Measurements from ENCODE around the gene RRAS2.

The RRAS2 gene

DNA sequence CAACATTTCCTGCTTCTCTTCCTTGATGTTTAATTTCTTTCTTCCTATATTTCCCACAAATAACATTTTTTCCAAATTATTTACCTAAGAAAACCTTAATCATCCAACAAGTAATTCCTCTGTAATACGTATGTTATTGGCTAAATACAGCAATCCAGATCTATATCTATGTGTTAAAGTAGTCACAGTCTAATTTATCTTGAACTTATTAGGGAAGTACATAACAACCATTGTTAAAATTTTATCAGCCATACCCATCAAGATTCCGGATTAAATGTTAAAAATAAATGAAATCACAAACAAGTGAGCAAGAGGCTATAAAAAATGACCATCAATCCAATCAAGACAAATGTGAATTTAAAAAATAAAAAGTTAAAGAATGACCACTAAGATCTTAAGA lies 36.5 kb downstream of the RRAS2 start:
- Histone ChIP-seq H3K4me1 (ENCODE audit: insufficient read depth, poor library complexity, severe bottlenecking) (peaks cover 36% of the 10 kb centered on the region), H3K27ac (ENCODE audit: poor library complexity, severe bottlenecking) (no peak overlapping the region), H3K4me3 (ENCODE audit: severe bottlenecking) (no peak overlapping the region), H3K27me3 (ENCODE audit: insufficient read depth, poor library complexity, severe bottlenecking) (no peaks in the 10 kb centered on the region), H3K9me3 (ENCODE audit: severe bottlenecking) (no peaks in the 10 kb centered on the region), H3K36me3 (ENCODE audit: low read depth) (0 out of 2 replicates have a peak, but pooled peaks cover 5% of the 10 kb centered on the region)
- ATAC-seq (ENCODE audit: low read depth) (no peak), DNase-seq (ENCODE audit: low spot score) (no peak)
- TF ChIP-seq CTCF (IDR thresholded peaks at IDR 0.05; ENCODE audit: poor library complexity, severe bottlenecking) = no peak

DNA sequence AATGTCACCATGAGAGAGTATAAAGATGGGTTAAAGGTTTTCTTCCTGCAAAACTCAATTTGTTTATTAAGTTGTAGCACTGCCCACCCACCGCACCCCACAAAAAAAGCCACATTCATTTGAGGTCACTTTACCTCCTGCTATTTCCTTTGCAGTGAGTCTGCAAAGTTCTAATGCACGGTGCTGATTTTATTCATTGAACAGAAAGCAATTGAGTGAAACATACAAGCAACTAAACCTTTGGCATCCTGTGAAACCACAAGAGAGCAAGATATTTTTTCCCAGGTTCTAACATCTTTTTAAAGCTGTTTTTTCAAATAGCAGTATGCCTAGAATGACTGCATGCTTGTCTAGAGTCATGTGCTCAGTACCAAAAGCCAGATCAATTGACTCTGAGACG lies 39.0 kb downstream of the RRAS2 start:
- H3K27ac ChIP-seq (ENCODE audit: poor library complexity, severe bottlenecking) = peak overlapping the region; percentile 89
- H3K27me3 ChIP-seq (ENCODE audit: insufficient read depth, poor library complexity, severe bottlenecking) = no peaks in the 10 kb centered on the region
- no peaks in the 10 kb centered on the region for H3K9me3 ChIP-seq (ENCODE audit: severe bottlenecking)
- peaks cover 26% of the 10 kb centered on the region for H3K4me1 ChIP-seq (ENCODE audit: insufficient read depth, poor library complexity, severe bottlenecking)
- no peak overlapping the region for H3K4me3 ChIP-seq (ENCODE audit: severe bottlenecking)
- no peak for DNase-seq (ENCODE audit: low spot score)
- no peak for ATAC-seq (ENCODE audit: low read depth)
- no peak for TF ChIP-seq CTCF (IDR thresholded peaks at IDR 0.05; ENCODE audit: poor library complexity, severe bottlenecking)
- 0 out of 2 replicates have a peak, but pooled peaks cover 5% of the 10 kb centered on the region for H3K36me3 ChIP-seq (ENCODE audit: low read depth)

DNA sequence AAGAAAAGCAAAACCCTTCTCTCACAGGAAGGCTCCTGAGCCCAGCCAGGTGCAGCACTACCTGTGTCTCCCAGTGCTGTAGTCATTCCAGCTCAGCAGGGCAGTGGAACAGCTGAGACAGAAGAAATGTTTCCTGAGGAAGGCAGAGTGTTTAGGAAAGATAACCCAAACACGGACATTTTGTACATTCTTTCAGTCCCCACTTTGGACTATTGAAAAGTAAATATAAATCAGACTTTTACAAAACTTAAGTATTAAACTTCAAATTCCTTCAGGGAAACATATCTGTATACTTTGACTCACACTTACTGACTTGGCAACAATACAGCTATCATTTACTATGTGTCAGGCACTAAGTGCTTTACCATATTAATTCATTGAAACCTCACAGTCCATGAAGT lies 40.4 kb downstream of the RRAS2 start:
- DNase-seq (ENCODE audit: low spot score) (no peak), ATAC-seq (ENCODE audit: low read depth) (peak; percentile 77)
- no peak for TF ChIP-seq CTCF (IDR thresholded peaks at IDR 0.05; ENCODE audit: poor library complexity, severe bottlenecking)
- Histone ChIP-seq H3K4me3 (ENCODE audit: severe bottlenecking) (no peak overlapping the region), H3K27ac (ENCODE audit: poor library complexity, severe bottlenecking) (peak overlapping the region; percentile 89), H3K36me3 (ENCODE audit: low read depth) (0 out of 2 replicates have a peak, but pooled peaks cover 5% of the 10 kb centered on the region), H3K4me1 (ENCODE audit: insufficient read depth, poor library complexity, severe bottlenecking) (peaks cover 30% of the 10 kb centered on the region), H3K9me3 (ENCODE audit: severe bottlenecking) (no peaks in the 10 kb centered on the region), H3K27me3 (ENCODE audit: insufficient read depth, poor library complexity, severe bottlenecking) (no peaks in the 10 kb centered on the region)

DNA sequence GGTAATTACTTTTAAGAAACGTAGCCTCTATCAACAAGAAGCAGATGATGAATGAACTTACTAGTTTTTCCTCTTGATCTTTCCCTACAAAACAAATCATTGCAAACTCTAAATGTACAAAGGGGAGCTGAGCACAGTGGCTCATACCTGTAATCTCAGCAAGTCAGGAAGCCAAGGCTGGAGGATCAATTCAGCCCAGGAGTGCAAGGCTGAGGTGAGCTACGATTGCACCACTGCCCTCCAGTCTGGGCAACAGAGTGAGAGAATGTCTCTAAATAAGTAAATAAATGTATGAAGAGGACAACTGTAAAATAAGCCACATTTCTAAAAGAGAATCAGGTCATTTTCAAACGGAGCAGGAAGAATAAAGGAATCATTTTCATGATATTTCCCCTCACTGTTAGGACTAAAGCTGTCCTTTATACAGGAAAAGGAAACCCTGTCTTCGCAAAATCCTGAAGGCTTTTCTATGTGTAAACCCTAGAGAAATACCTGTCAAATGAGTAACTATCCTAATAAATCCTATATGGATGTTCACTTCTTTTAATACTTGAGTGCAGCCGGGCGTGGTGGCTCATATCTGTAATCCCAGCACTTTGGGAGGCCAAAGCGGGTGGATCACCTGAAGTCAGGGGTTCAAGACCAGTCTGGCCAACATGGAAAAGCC lies 41.2 kb downstream of the RRAS2 start:
- Histone ChIP-seq H3K4me1 (ENCODE audit: insufficient read depth, poor library complexity, severe bottlenecking) (peaks cover 35% of the 10 kb centered on the region), H3K27ac (ENCODE audit: poor library complexity, severe bottlenecking) (peak overlapping the region; percentile 89), H3K36me3 (ENCODE audit: low read depth) (0 out of 2 replicates have a peak, but pooled peaks cover 3% of the 10 kb centered on the region), H3K27me3 (ENCODE audit: insufficient read depth, poor library complexity, severe bottlenecking) (no peaks in the 10 kb centered on the region), H3K9me3 (ENCODE audit: severe bottlenecking) (no peaks in the 10 kb centered on the region), H3K4me3 (ENCODE audit: severe bottlenecking) (no peak overlapping the region)
- ATAC-seq (ENCODE audit: low read depth) (peak; percentile 79), DNase-seq (ENCODE audit: low spot score) (no peak)
- TF ChIP-seq CTCF (IDR thresholded peaks at IDR 0.05; ENCODE audit: poor library complexity, severe bottlenecking) = no peak

DNA sequence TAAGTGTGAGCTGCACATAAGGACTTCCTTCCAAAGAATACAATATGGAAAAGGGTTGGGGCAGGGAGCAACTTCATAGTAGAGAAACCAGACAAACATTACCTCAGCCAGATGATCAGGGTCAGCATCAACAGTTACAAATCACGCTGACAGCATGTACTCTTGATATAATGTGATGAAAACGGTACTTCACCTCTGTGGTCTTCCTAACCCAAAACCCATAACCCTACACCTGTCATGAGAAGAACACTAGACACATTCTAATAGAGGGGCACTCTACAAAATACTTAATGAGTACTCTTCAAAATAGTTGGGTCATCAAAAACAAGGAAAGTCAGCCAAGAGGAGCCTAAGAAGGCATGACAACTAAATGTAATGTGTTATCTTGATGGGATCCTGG lies 43.9 kb downstream of the RRAS2 start:
- DNase-seq (ENCODE audit: low spot score) = no peak
- H3K27me3 ChIP-seq (ENCODE audit: insufficient read depth, poor library complexity, severe bottlenecking) = no peaks in the 10 kb centered on the region
- H3K36me3 ChIP-seq (ENCODE audit: low read depth) = no peaks in the 10 kb centered on the region
- H3K4me1 ChIP-seq (ENCODE audit: insufficient read depth, poor library complexity, severe bottlenecking) = peaks cover 35% of the 10 kb centered on the region
- no peak for ATAC-seq (ENCODE audit: low read depth)
- no peak for TF ChIP-seq CTCF (IDR thresholded peaks at IDR 0.05; ENCODE audit: poor library complexity, severe bottlenecking)
- no peak overlapping the region for H3K4me3 ChIP-seq (ENCODE audit: severe bottlenecking)
- no peak overlapping the region for H3K27ac ChIP-seq (ENCODE audit: poor library complexity, severe bottlenecking)
- H3K9me3 ChIP-seq (ENCODE audit: severe bottlenecking) = no peaks in the 10 kb centered on the region
